ENCODE measurements around the gene PCNX2.

Gene PCNX2

DNA sequence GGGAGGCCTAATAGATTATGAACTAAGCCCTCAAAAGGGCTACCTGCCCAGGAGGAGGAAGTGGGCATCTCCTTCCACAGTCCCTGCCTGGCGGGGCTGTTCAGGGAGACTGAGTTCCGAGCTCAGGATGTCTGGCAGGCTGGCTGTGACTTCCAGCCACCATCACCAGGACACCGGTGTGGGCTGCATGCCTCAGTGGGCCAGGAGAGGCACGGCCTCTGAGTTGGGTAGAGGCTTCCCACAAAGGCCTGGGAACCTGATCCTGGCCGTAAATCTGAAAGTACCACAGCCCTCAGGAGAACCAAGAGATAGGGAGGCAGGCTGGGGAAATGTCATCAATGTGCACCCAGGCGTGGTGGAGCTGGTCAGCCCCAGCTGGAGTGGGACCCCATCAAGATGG lies 316.0 kb downstream of the PCNX2 start:
- no peak overlapping the region for H3K4me3 ChIP-seq (ENCODE audit: low read depth, low read length)
- POLR2A ChIA-PET = no interaction called here
- DNase-seq (ENCODE audit: low read depth, low spot score) = no peak
- CTCF ChIA-PET = no interaction called here
- TF ChIP-seq, protein P1, sequence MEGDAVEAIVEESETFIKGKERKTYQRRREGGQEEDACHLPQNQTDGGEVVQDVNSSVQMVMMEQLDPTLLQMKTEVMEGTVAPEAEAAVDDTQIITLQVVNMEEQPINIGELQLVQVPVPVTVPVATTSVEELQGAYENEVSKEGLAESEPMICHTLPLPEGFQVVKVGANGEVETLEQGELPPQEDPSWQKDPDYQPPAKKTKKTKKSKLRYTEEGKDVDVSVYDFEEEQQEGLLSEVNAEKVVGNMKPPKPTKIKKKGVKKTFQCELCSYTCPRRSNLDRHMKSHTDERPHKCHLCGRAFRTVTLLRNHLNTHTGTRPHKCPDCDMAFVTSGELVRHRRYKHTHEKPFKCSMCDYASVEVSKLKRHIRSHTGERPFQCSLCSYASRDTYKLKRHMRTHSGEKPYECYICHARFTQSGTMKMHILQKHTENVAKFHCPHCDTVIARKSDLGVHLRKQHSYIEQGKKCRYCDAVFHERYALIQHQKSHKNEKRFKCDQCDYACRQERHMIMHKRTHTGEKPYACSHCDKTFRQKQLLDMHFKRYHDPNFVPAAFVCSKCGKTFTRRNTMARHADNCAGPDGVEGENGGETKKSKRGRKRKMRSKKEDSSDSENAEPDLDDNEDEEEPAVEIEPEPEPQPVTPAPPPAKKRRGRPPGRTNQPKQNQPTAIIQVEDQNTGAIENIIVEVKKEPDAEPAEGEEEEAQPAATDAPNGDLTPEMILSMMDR (IDR thresholded peaks at IDR 0.05; ENCODE audit: insufficient read depth, low read length, missing control alignments) = no peak

DNA sequence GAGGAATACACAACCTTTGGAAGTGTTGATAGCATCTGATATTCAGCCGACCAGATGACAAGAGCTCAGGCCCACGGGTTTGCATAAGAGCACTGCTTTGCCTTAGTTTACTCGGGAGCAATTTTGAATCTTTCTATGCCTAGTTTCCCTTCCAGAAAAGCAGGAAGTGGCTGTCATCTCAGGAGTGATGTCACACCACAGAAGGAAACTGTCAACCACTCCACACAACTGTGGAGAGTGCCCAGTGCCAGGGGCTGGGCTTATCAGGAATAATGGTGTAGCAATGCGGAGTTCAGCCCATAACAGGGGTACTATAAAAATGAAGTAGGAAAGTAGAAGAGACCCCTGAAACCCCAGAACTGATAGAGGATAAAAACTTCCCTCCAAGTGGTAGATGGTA lies 316.7 kb downstream of the PCNX2 start:
- ChIA-PET CTCF (no interaction called here), POLR2A (no interaction called here)
- no peak for DNase-seq (ENCODE audit: low read depth, low spot score)
- no peak overlapping the region for H3K4me3 ChIP-seq (ENCODE audit: low read depth, low read length)
- TF ChIP-seq, protein P1 (IDR thresholded peaks at IDR 0.05; ENCODE audit: insufficient read depth, low read length, missing control alignments) = no peak

DNA sequence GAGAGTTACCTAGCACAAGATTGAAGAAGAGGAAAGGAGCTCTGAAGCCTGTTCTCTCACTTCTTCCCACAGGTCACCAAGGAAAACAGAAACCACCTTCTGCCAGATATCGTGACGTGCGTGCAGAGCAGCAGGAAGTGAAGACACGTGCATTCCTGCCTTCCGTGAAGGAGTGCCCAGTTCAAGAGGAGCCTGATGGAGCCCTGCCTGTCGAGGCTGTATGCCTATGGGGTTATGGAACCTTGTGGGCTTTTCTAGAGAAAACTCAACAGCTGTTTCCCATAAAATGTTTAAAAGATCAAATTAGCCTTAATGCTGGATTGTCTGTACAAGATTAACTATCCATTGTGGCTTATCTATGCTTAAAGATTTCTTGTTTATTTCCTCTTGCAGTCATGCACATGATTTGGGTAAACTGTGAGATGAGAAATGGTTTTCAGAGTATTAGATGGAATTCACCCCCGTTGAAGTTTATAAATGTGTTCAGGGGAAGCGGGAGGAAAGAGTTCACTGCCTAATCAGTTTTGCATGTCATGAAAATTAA lies 317.4 kb downstream of the PCNX2 start:
- ChIA-PET POLR2A (no interaction called here), CTCF (no interaction called here)
- no peak overlapping the region for H3K4me3 ChIP-seq (ENCODE audit: low read depth, low read length)
- TF ChIP-seq, protein P1 (IDR thresholded peaks at IDR 0.05; ENCODE audit: insufficient read depth, low read length, missing control alignments) = no peak
- no peak for DNase-seq (ENCODE audit: low read depth, low spot score)

GRCh38 chr1:232974971-232975370 lies 320.6 kb downstream of the PCNX2 start:
- CTCF ChIA-PET = no interaction called here
- POLR2A ChIA-PET = no interaction called here
- H3K4me3 ChIP-seq (ENCODE audit: low read depth, low read length) = no peak overlapping the region
- DNase-seq (ENCODE audit: low read depth, low spot score) = no peak
- TF ChIP-seq, protein P1 (IDR thresholded peaks at IDR 0.05; ENCODE audit: insufficient read depth, low read length, missing control alignments) = no peak

- no peak for DNase-seq (ENCODE audit: low read depth, low spot score)
- H3K4me3 ChIP-seq (ENCODE audit: low read depth, low read length) = no peak overlapping the region
- POLR2A ChIA-PET = no interaction called here
- TF ChIP-seq, protein P1 (IDR thresholded peaks at IDR 0.05; ENCODE audit: insufficient read depth, low read length, missing control alignments) = no peak
- CTCF ChIA-PET = no interaction called here
Measured at GRCh38 chr1:232973652-232974611, 321.6 kb downstream of the PCNX2 start.

DNA sequence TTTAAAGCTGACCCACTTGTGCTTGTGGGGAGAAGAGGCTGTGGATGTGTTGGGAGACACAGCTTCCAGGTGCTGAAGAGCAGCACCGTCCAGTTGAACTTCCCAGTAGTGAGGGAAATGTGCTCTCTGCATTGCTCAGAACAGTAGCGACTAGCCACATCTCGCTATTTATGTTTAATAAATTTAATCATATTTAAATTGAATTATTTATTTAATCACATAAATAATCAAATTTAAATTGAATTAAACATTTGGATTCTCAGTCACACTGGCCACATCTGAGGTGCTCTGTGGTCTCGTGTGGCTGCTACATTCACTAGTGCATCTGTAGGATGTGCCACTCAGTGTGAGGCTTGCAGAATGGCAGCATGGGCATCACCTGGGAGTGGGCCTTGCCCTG lies 325.0 kb downstream of the PCNX2 start:
- TF ChIP-seq, protein P1 (IDR thresholded peaks at IDR 0.05; ENCODE audit: insufficient read depth, low read length, missing control alignments) = no peak
- ChIA-PET CTCF (no interaction called here), POLR2A (no interaction called here)

More for the DNA sequence above, 325.0 kb downstream of the PCNX2 start:
- H3K4me3 ChIP-seq (ENCODE audit: low read depth, low read length) = no peak overlapping the region
- no peak for DNase-seq (ENCODE audit: low read depth, low spot score)

Measured in AG04449 (cell line).